K562 (cell line): ENCODE measurements around the gene INVS. TPM values are rescaled to one million over a fixed set of nuclear protein-coding genes. Genes with fewer than 3 reads are reported as not detected.

ENCODE experiments used
- ATAC-seq: fragments of 200-7000 bp; cut with Tn5 transposase; 3 replicates; pipeline ENCODE4 v1.9.1; 2020; ENCODE audit warnings: moderate library complexity
- BruUV-seq: library from RNA; stranded (reverse); fragments of 400-500 nt; replicated peaks from 2 replicates; lab custom pipeline; 2021; lab: Mats Ljungman, UMichigan
- CTCF ChIA-PET: fragments of 300-600 bp; formaldehyde crosslinking; extraction: SDS; loops from one replicate; lab custom pipeline; 2021; ENCODE audit warnings: low intra/inter-chr PET ratio; lab: Yijun Ruan, JAX
- POLR2A ChIA-PET: fragments of 300-600, 350-650 bp; sonication (Branson Sonifier 250); formaldehyde crosslinking; extraction: SDS; loops from one replicate; lab custom pipeline; 2021; ENCODE audit warnings: antibody characterized with exemption, inconsistent platforms; lab: Yijun Ruan, JAX
- DNase-seq, 4 experiments: peaks; one replicate each; pipeline versions ENCODE4 v3.0.0 to v3.0.0-alpha.2; 2011 to 2018; ENCODE audit warnings: low spot score in 3 of 4, mixed read lengths in 3 of 4; ENCODE audit errors: extremely low read depth in 1 of 4
- FAIRE-seq: peaks from 2 replicates; lab custom pipeline; 2011; peaks lifted over from hg19 to GRCh38; lab: Jason Lieb, UNC
- H2AFZ ChIP-seq: 2 replicates; pipeline ENCODE4 v1.6.0; 2011; ENCODE audit warnings: low read depth, low read length, control low read depth, inconsistent platforms
- H3K27ac ChIP-seq: fragments of 200-600 bp; 3 replicates; pipeline ENCODE4 v1.8.0; 2011; ENCODE audit warnings: low read depth, mild to moderate bottlenecking, control low read depth, inconsistent platforms, low read length, moderate library complexity, mixed read lengths; ENCODE audit errors: extremely low read depth
- H3K27me3 ChIP-seq, 2 experiments: fragments of 300-600 bp in 1 of 2; 2 replicates in 1 of 2; 3 replicates in 1 of 2; pipeline versions ENCODE4 v1.6.0 to v1.8.0; 2011; ENCODE audit warnings: inconsistent platforms in 2 of 2, low read length in 2 of 2, mild to moderate bottlenecking in 1 of 2, mixed read lengths in 1 of 2, moderate library complexity in 1 of 2; ENCODE audit not compliant: control insufficient read depth in 2 of 2, insufficient read depth in 2 of 2
- H3K36me3 ChIP-seq: fragments of 300-600 bp; 3 replicates; pipeline ENCODE4 v1.8.0; 2011; ENCODE audit warnings: mild to moderate bottlenecking, low read length, inconsistent platforms; ENCODE audit not compliant: control insufficient read depth, insufficient read depth
- H3K4me1 ChIP-seq, 2 experiments: fragments of 200-600 bp in 1 of 2; replicated peaks in 1 of 2; 2 replicates in 1 of 2; 3 replicates in 1 of 2; pipeline versions ENCODE4 v1.5.1 to v1.8.0; 2011; ENCODE audit warnings: inconsistent platforms in 2 of 2, low read length in 2 of 2, mild to moderate bottlenecking in 1 of 2, mixed read lengths in 1 of 2, moderate library complexity in 1 of 2; ENCODE audit not compliant: control insufficient read depth in 2 of 2, insufficient read depth in 2 of 2
- H3K4me2 ChIP-seq: 2 replicates; pipeline ENCODE4 v1.6.1; 2011; ENCODE audit warnings: low read length, control low read depth, inconsistent platforms, mixed read lengths; ENCODE audit not compliant: insufficient read depth
- H3K4me3 ChIP-seq: fragments of 200-600 bp; sonication (generic), shearing (Covaris generic); 2 replicates; pipeline ENCODE4 v1.5.1; 2016; ENCODE audit warnings: control low read depth, inconsistent platforms
- H3K79me2 ChIP-seq: fragments of 200-600 bp; 3 replicates; pipeline ENCODE4 v1.8.0; 2011; ENCODE audit warnings: low read length, inconsistent platforms; ENCODE audit not compliant: control insufficient read depth, insufficient read depth
- H3K9ac ChIP-seq, 2 experiments: 2 replicates each; pipeline versions ENCODE4 v1.6.0 to v1.6.1; 2011; ENCODE audit warnings: low read depth in 2 of 2, low read length in 2 of 2, control low read depth in 1 of 2, inconsistent platforms in 1 of 2, mild to moderate bottlenecking in 1 of 2, mixed read lengths in 1 of 2; ENCODE audit not compliant: insufficient read depth in 1 of 2
- H3K9me1 ChIP-seq: one replicate; pipeline ENCODE4 v1.6.0; 2011; ENCODE audit warnings: inconsistent platforms, mild to moderate bottlenecking, low read length, moderate library complexity; ENCODE audit not compliant: control insufficient read depth, insufficient read depth
- H3K9me3 ChIP-seq: replicated peaks from 2 replicates; pipeline ENCODE4 v1.5.1; 2011; ENCODE audit warnings: low read depth, low read length, inconsistent platforms; ENCODE audit not compliant: control insufficient read depth, insufficient read depth
- H4K20me1 ChIP-seq: replicated peaks from 2 replicates; pipeline ENCODE4 v1.6.1; 2011; ENCODE audit warnings: low read length, inconsistent platforms, mixed read lengths; ENCODE audit not compliant: control insufficient read depth, insufficient read depth
- C11orf30 ChIP-seq: fragments of 450-650 bp; IDR thresholded peaks from 2 replicates; pipeline ENCODE4 v1.6.1; 2016; ENCODE audit warnings: low read depth, mild to moderate bottlenecking
- DACH1 ChIP-seq: fragments of 450-650 bp; IDR thresholded peaks from 2 replicates; pipeline ENCODE4 v1.6.1; 2018; ENCODE audit not compliant: partially characterized antibody
- ELK3 ChIP-seq: fragments of 450-650 bp; formaldehyde crosslinking; IDR thresholded peaks from 2 replicates; pipeline ENCODE4 v1.4.0; 2020; ENCODE audit warnings: mild to moderate bottlenecking
- ERF ChIP-seq: fragments of 450-650 bp; formaldehyde crosslinking; IDR thresholded peaks from 2 replicates; pipeline ENCODE4 v1.4.0; 2020; ENCODE audit warnings: mild to moderate bottlenecking, mixed read lengths
- FOXA3 ChIP-seq, 2 experiments: fragments of 450-650 bp in 1 of 2; sonication (generic) in 1 of 2; formaldehyde crosslinking; IDR thresholded peaks in 1 of 2; conservative IDR thresholded peaks in 1 of 2; 2 replicates each; pipeline versions ENCODE4 v1.4.0 to v1.8.0; 2020 to 2022; ENCODE audit warnings: mild to moderate bottlenecking in 2 of 2, missing genetic modification reagents in 1 of 2
- HMG20A ChIP-seq: fragments of 450-650 bp; formaldehyde crosslinking; conservative IDR thresholded peaks from 2 replicates; pipeline ENCODE4 v1.4.0; 2020; ENCODE audit warnings: mild to moderate bottlenecking, mixed read lengths
- HMG20B ChIP-seq: fragments of 250-450 bp; sonication (Bioruptor Pico); IDR thresholded peaks from 2 replicates; pipeline ENCODE4 v1.5.0; 2021; ENCODE audit warnings: mild to moderate bottlenecking
- KLF16 ChIP-seq: IDR thresholded peaks from 2 replicates; pipeline ENCODE4 v1.6.1; 2016; ENCODE audit warnings: antibody characterized with exemption
- NR1H2 ChIP-seq: sonication (generic); formaldehyde crosslinking; IDR thresholded peaks from 2 replicates; pipeline ENCODE4 v1.4.0; 2020; ENCODE audit warnings: mild to moderate bottlenecking, missing genetic modification reagents
- PML ChIP-seq: IDR thresholded peaks from 2 replicates; pipeline ENCODE4 v1.6.1; 2012; ENCODE audit warnings: low read length, inconsistent platforms
- PURB ChIP-seq: sonication (generic); formaldehyde crosslinking; IDR thresholded peaks from 2 replicates; pipeline ENCODE4 v1.9.0; 2021; ENCODE audit warnings: low read depth, mild to moderate bottlenecking, missing genetic modification reagents
- RCOR1 ChIP-seq, 2 experiments: IDR thresholded peaks; 2 replicates each; pipeline ENCODE4 v1.6.1; 2012; ENCODE audit warnings: low read depth in 2 of 2, low read length in 2 of 2, borderline replicate concordance in 1 of 2, improper control_type of control experiment in 1 of 2
- RERE ChIP-seq: sonication (generic); formaldehyde crosslinking; IDR thresholded peaks from 2 replicates; pipeline ENCODE4 v1.8.0; 2023; ENCODE audit warnings: missing genetic modification reagents, mild to moderate bottlenecking, borderline replicate concordance
- TCF3 ChIP-seq: sonication (generic); formaldehyde crosslinking; IDR thresholded peaks from 2 replicates; pipeline ENCODE4 v1.4.0; 2020; ENCODE audit warnings: mild to moderate bottlenecking, missing genetic modification reagents
- ZNF134 ChIP-seq: fragments of 250-450 bp; sonication (Bioruptor Pico); conservative IDR thresholded peaks from 2 replicates; pipeline ENCODE4 v1.4.0; 2020
- ZNF639 ChIP-seq, 2 experiments: fragments of 200-800 bp in 1 of 2; sonication (Bioruptor generic) in 1 of 2; sonication (generic) in 1 of 2; formaldehyde crosslinking in 1 of 2; IDR thresholded peaks in 1 of 2; conservative IDR thresholded peaks in 1 of 2; 2 replicates each; pipeline versions ENCODE4 v1.5.0 to v1.6.1; 2016 to 2020; ENCODE audit warnings: missing compliant biosample characterization in 1 of 2, missing genetic modification characterization in 1 of 2, missing genetic modification reagents in 1 of 2
- WGBS: fragments of 100-300 bp; shearing (Covaris generic); methylation state at CpG from one replicate; pipeline ENCODE4 v1.1.6; 2016; ENCODE audit warnings: low coverage, mixed read lengths; ENCODE audit not compliant: insufficient coverage; ENCODE audit errors: missing lambda C conversion rate; 5-methylcytosine and 5-hydroxymethylcytosine counted together
- in situ Hi-C: fragments of 300-500 bp; cut with MboI; formaldehyde crosslinking; loops from 4 replicates; pipeline ENCODE4 v1.15.0; 2018; ENCODE audit warnings: inconsistent platforms, mixed read lengths
- intact Hi-C: fragments of 100-400 bp; cut with micrococcal nuclease; formaldehyde crosslinking; loops from 2 replicates; pipeline ENCODE4 v1.14.2; 2022
- polyA plus RNA-seq, 8 experiments: library from polyadenylated mRNA; depleted of rRNA in 4 of 8; stranded (reverse) in 5 of 8; unstranded in 3 of 8; fragments of >200 nt; fragmentation: Nextera tagmentation in 2 of 8; fragmentation: Illumina TruSeq in 1 of 8; extraction: Ambion mirVana in 2 of 8; extraction: Trizol in 1 of 8; gene quantifications; 2 replicates each; pipeline versions ENCODE4 v1.2.1 to v1.2.3, GENCODE V29; 2011 to 2014; ENCODE audit warnings: inconsistent platforms in 1 of 8, missing spikeins in 1 of 8
- total RNA-seq, 7 experiments: library from RNA; depleted of rRNA in 6 of 7; stranded (reverse); fragments of >200 nt in 6 of 7; fragmentation: Illumina TruSeq in 2 of 7; extraction: Trizol in 2 of 7; gene quantifications; 2 replicates each; pipeline versions ENCODE4 v1.2.1 to v1.2.3, GENCODE V29; 2011 to 2021; ENCODE audit warnings: low replicate concordance in 1 of 7

The INVS gene
- total and polyA plus RNA-seq, 9 of the 15 experiments (the other 6 are each of a cell fraction or from before 2014, with no cell fraction given), result 0.77 to 18.5 (median 10.0) TPM

GRCh38 chr9:100101608-100102007 lies 2.6 kb downstream of the INVS start:
- peaks cover 36% of the 10 kb centered on the region for H3K79me2 ChIP-seq
- H3K9me1 ChIP-seq, result no peaks in the 10 kb centered on the region
- ATAC-seq (no peak), DNase-seq (peak; percentile 24 to 67 (median 34)), FAIRE-seq (peak; percentile 65)
- POLR2A ChIA-PET, result no interaction called here
- no peak overlapping the region for H3K4me3 ChIP-seq
- peaks cover 0 to 10% of the 10 kb centered on the region in 2 experiments; a peak in 2 of 5 replicates for H3K4me1 ChIP-seq
- in situ Hi-C loops (no loop called here), intact Hi-C loops (no loop called here)
- no peak overlapping the region for H3K9ac ChIP-seq
- H4K20me1 ChIP-seq, result peaks cover 9% of the 10 kb centered on the region; the same call in 1 of the 2 replicates
- 9% methylated on average over 6 of the region's 6 CpGs for WGBS
- no peak overlapping the region for H3K4me2 ChIP-seq
- no peak overlapping the region for H3K27ac ChIP-seq
- H3K27me3 ChIP-seq, result no peaks in the 10 kb centered on the region
- no peak overlapping the region for H2AFZ ChIP-seq
- peaks cover 27% of the 10 kb centered on the region; the same call in 2 of the 3 replicates for H3K36me3 ChIP-seq
- H3K9me3 ChIP-seq, result no peaks in the 10 kb centered on the region
- CTCF ChIA-PET, result no interaction called here
- BruUV-seq, result no TSS peak
- TF ChIP-seq C11orf30, result no peak
- no peak for TF ChIP-seq ZNF134 (CRISPR knock-in tag)
- no peak for TF ChIP-seq ERF
- peak; percentile 91 for TF ChIP-seq TCF3 (CRISPR knock-in tag)
- no peak for TF ChIP-seq RERE
- TF ChIP-seq KLF16, result peak; percentile 39; the same call in 1 of the 2 replicates
- no peak for TF ChIP-seq ZNF639 (CRISPR knock-in tag; conservative IDR thresholded peaks at IDR 0.05 in 1 of 2, IDR thresholded peaks at IDR 0.05 in 1 of 2)
- no peak for TF ChIP-seq PURB (CRISPR knock-in tag)
- TF ChIP-seq DACH1, result peak; percentile 80
- TF ChIP-seq RCOR1 (IDR thresholded peaks at IDR 0.05; ENCODE audit: borderline replicate concordance in 1 of 2, low read depth in 2 of 2, low read length in 2 of 2), result peak; percentile 87 to 99
- no peak for TF ChIP-seq ELK3
- 0 out of 4 replicates have a peak, but pooled peaks of 1 of the 2 experiments have one; percentile 3 for TF ChIP-seq FOXA3 (CRISPR knock-in tag; conservative IDR thresholded peaks at IDR 0.05 in 1 of 2, IDR thresholded peaks at IDR 0.05 in 1 of 2)
- TF ChIP-seq HMG20A (CRISPR knock-in tag), result 0 out of 2 replicates have a peak, but pooled peaks have one; percentile 18
- no peak for TF ChIP-seq HMG20B (CRISPR knock-in tag)
- peak; percentile 45; the same call in 1 of the 2 replicates for TF ChIP-seq PML
- TF ChIP-seq NR1H2 (CRISPR knock-in tag), result no peak
